SK-N-SH (cell line): ENCODE results near the gene OGG1. TPM values are rescaled to one million over a fixed set of nuclear protein-coding genes. Genes with fewer than 3 reads are reported as not detected.

Source experiments
- CTCF ChIA-PET: fragments of 300-600, 350-600 bp; formaldehyde crosslinking; extraction: SDS; loops from one replicate; lab custom pipeline; 2021; lab: Yijun Ruan, JAX
- POLR2A ChIA-PET: fragments of 350-600 bp; sonication (Branson Sonifier 250); formaldehyde crosslinking; extraction: SDS; loops from one replicate; lab custom pipeline; 2020; ENCODE audit warnings: antibody characterized with exemption, inconsistent platforms; lab: Yijun Ruan, JAX
- DNase-seq: peaks from one replicate; pipeline ENCODE4 v3.0.0; 2012
- H2AFZ ChIP-seq: fragments of 200-600 bp; sonication (generic); 2 replicates; pipeline ENCODE4 v1.8.1; 2016; ENCODE audit warnings: antibody characterized with exemption, mild to moderate bottlenecking, low read depth
- H3F3A ChIP-seq: fragments of 200-600 bp; sonication (generic); replicated peaks from 2 replicates; pipeline ENCODE3; 2016; ENCODE audit warnings: antibody characterized with exemption, mild to moderate bottlenecking; ENCODE audit not compliant: insufficient read depth
- H3K27ac ChIP-seq, 2 experiments: fragments of 200-500 bp in 1 of 2; fragments of 200-600 bp in 1 of 2; sonication (Bioruptor generic) in 1 of 2; sonication (generic), shearing (Covaris generic) in 1 of 2; 2 replicates each; pipeline versions ENCODE4 v1.5.1 to v1.6.1; 2014 to 2016; ENCODE audit warnings: low read depth in 2 of 2, inconsistent platforms in 1 of 2, low read length in 1 of 2, mild to moderate bottlenecking in 1 of 2, mixed read lengths in 1 of 2
- H3K27me3 ChIP-seq: fragments of 200-600 bp; sonication (generic), shearing (Covaris generic); 2 replicates; pipeline ENCODE4 v1.6.1; 2016; ENCODE audit warnings: mixed run types; ENCODE audit not compliant: insufficient read depth
- H3K36me3 ChIP-seq, 2 experiments: fragments of 200-500 bp in 1 of 2; fragments of 200-600 bp in 1 of 2; sonication (Bioruptor generic) in 1 of 2; sonication (generic) in 1 of 2; replicated peaks in 1 of 2; 2 replicates each; pipeline versions ENCODE3 to v1.5.1; 2014 to 2016; ENCODE audit warnings: low read length in 1 of 2, mild to moderate bottlenecking in 1 of 2; ENCODE audit not compliant: insufficient read depth in 2 of 2, control insufficient read depth in 1 of 2
- H3K4me1 ChIP-seq, 2 experiments: fragments of 200-500 bp in 1 of 2; fragments of 200-600 bp in 1 of 2; sonication (Bioruptor generic) in 1 of 2; sonication (generic), shearing (Covaris generic) in 1 of 2; 2 replicates each; pipeline versions ENCODE4 v1.5.1 to v1.6.1; 2014 to 2016; ENCODE audit warnings: low read depth in 1 of 2, low read length in 1 of 2, mixed run types in 1 of 2; ENCODE audit not compliant: insufficient read depth in 2 of 2, control insufficient read depth in 1 of 2
- H3K4me2 ChIP-seq: fragments of 200-600 bp; sonication (generic), shearing (Covaris generic); 2 replicates; pipeline ENCODE4 v1.6.1; 2017; ENCODE audit warnings: mixed run types
- H3K4me3 ChIP-seq, 2 experiments: fragments of 200-500 bp in 1 of 2; fragments of 200-600 bp in 1 of 2; sonication (Bioruptor generic) in 1 of 2; sonication (generic), shearing (Covaris generic) in 1 of 2; 2 replicates each; pipeline versions ENCODE4 v1.5.1 to v1.8.1; 2014 to 2016; ENCODE audit warnings: low read depth in 2 of 2, inconsistent platforms in 1 of 2, low read length in 1 of 2, mild to moderate bottlenecking in 1 of 2, mixed read lengths in 1 of 2, moderate library complexity in 1 of 2
- H3K79me2 ChIP-seq: fragments of 200-600 bp; sonication (generic); 2 replicates; pipeline ENCODE4 v1.8.1; 2017; ENCODE audit warnings: mild to moderate bottlenecking; ENCODE audit not compliant: insufficient read depth
- H3K9ac ChIP-seq: fragments of 200-600 bp; sonication (generic); 2 replicates; pipeline ENCODE4 v1.6.1; 2017; ENCODE audit warnings: mixed run types
- H3K9me2 ChIP-seq: fragments of 200-600 bp; sonication (generic); 2 replicates; pipeline ENCODE4 v1.6.1; 2017; ENCODE audit warnings: mixed run types
- H3K9me3 ChIP-seq: fragments of 200-600 bp; sonication (generic); 2 replicates; pipeline ENCODE4 v1.6.1; 2017; ENCODE audit warnings: mixed run types, mild to moderate bottlenecking, moderate library complexity
- H4K20me1 ChIP-seq: fragments of 200-600 bp; sonication (generic); 2 replicates; pipeline ENCODE4 v1.6.1; 2017; ENCODE audit warnings: mild to moderate bottlenecking, mixed run types; ENCODE audit not compliant: insufficient read depth
- CTCF ChIP-seq: fragments of 200-600 bp; sonication (generic); IDR thresholded peaks from 2 replicates; pipeline ENCODE4 v1.6.1; 2017; ENCODE audit warnings: antibody characterized with exemption, mild to moderate bottlenecking, moderate library complexity
- FOSL2 ChIP-seq: IDR thresholded peaks from 2 replicates; pipeline ENCODE4 v1.4.0; 2012; ENCODE audit warnings: low read depth, mild to moderate bottlenecking, moderate library complexity, borderline replicate concordance
- GABPA ChIP-seq: IDR thresholded peaks from 2 replicates; pipeline ENCODE4 v1.4.0; 2012; ENCODE audit warnings: low read depth, mild to moderate bottlenecking
- GATA2 ChIP-seq: sonication (generic); formaldehyde crosslinking; IDR thresholded peaks from 2 replicates; pipeline ENCODE4 v1.5.0; 2020; ENCODE audit warnings: mild to moderate bottlenecking, missing genetic modification reagents
- IRF3 ChIP-seq: fragments of 150-350 bp; IDR thresholded peaks from 2 replicates; pipeline ENCODE4 v1.6.1; 2016; ENCODE audit warnings: mild to moderate bottlenecking, low read depth, low read length
- NFIC ChIP-seq: IDR thresholded peaks from 2 replicates; pipeline ENCODE4 v1.4.0; 2012; ENCODE audit warnings: borderline replicate concordance
- NRF1 ChIP-seq: IDR thresholded peaks from 2 replicates; pipeline ENCODE4 v1.6.1; 2012; ENCODE audit warnings: low read depth, mild to moderate bottlenecking, low read length
- POLR2AphosphoS5 ChIP-seq: IDR thresholded peaks from 2 replicates; pipeline ENCODE4 v1.6.1; 2012; ENCODE audit warnings: low read depth, low read length
- RFX5 ChIP-seq: IDR thresholded peaks from 2 replicates; pipeline ENCODE4 v1.6.1; 2012; ENCODE audit warnings: mild to moderate bottlenecking, improper control_type of control experiment, low read length
- SMC3 ChIP-seq: IDR thresholded peaks from 2 replicates; pipeline ENCODE4 v1.6.1; 2012; ENCODE audit warnings: low read depth, low read length, improper control_type of control experiment
- TAF1 ChIP-seq: IDR thresholded peaks from 2 replicates; pipeline ENCODE4 v1.6.1; 2012; ENCODE audit warnings: low read depth, mild to moderate bottlenecking, low read length, moderate library complexity, borderline replicate concordance
- TCF12 ChIP-seq: IDR thresholded peaks from 2 replicates; pipeline ENCODE4 v1.4.0; 2012
- USF1 ChIP-seq: IDR thresholded peaks from 2 replicates; pipeline ENCODE4 v1.4.0; 2012; ENCODE audit warnings: low read depth, borderline replicate concordance
- USF2 ChIP-seq: fragments of 150-350 bp; IDR thresholded peaks from 2 replicates; pipeline ENCODE4 v1.6.1; 2017; ENCODE audit warnings: antibody characterized with exemption, low read length, low read depth, borderline replicate concordance
- ZBTB33 ChIP-seq: IDR thresholded peaks from 2 replicates; pipeline ENCODE4 v1.4.0; 2012; ENCODE audit warnings: low read depth, borderline replicate concordance
- WGBS: methylation state at CpG from one replicate; pipeline ENCODE4 v1.1.6; 2017; ENCODE audit warnings: low lambda C conversion rate; 5-methylcytosine and 5-hydroxymethylcytosine counted together
- polyA plus RNA-seq, 3 experiments: library from polyadenylated mRNA; depleted of rRNA; stranded (reverse); fragments of >200 nt; gene quantifications; 2 replicates each; pipeline ENCODE4 v1.2.3, GENCODE V29; 2012

Gene OGG1
- polyA plus RNA-seq, 1 of the 3 experiments (the other 2 are of a cell fraction), result 26.8 TPM

- TF ChIP-seq CTCF (no peak), TAF1 (no peak), USF2 (no peak), NFIC (no peak), ZBTB33 (no peak), RFX5 (no peak)
- CTCF ChIA-PET, result no interaction called here
Measured at GRCh38 chr3:9783954-9784353, 34.2 kb downstream of the OGG1 start.

GRCh38 chr3:9784965-9785364 is 35.2 kb downstream of the OGG1 start:
- H4K20me1 ChIP-seq, result no peaks in the 10 kb centered on the region
- peaks cover 3% of the 10 kb centered on the region for H3F3A ChIP-seq
- H3K9me2 ChIP-seq, result no peaks in the 10 kb centered on the region
- peaks cover 45 to 60% of the 10 kb centered on the region in 2 experiments for H3K36me3 ChIP-seq
- no peak overlapping the region for H3K27ac ChIP-seq
- H3K4me2 ChIP-seq, result no peak overlapping the region
- POLR2A ChIA-PET, result no interaction called here
- H3K9ac ChIP-seq, result no peak overlapping the region
- DNase-seq, result no peak
- H3K79me2 ChIP-seq, result no peaks in the 10 kb centered on the region
- H2AFZ ChIP-seq, result no peak overlapping the region
- TF ChIP-seq SMC3 (no peak), POLR2AphosphoS5 (no peak), IRF3 (no peak), GABPA (no peak), USF1 (no peak), NRF1 (no peak), GATA2 (CRISPR knock-in tag) (no peak), FOSL2 (no peak), TCF12 (no peak)
- no peaks in the 10 kb centered on the region for H3K9me3 ChIP-seq
- CTCF ChIA-PET, result interaction anchor here (0.9 to 1.0 kb wide), 2 partner anchors 14 to 56 kb away, joined by 3 read pairs; no protein-coding TSS in a partner anchor
- 94% methylated on average over 4 of the region's 4 CpGs for WGBS
- no peaks in the 10 kb centered on the region for H3K27me3 ChIP-seq
- no peaks in the 10 kb centered on the region; a peak in 1 of 4 replicates for H3K4me1 ChIP-seq
- H3K4me3 ChIP-seq, result no peak overlapping the region

More at GRCh38 chr3:9783954-9784353, 34.2 kb downstream of the OGG1 start:
- Histone ChIP-seq H3K9me3 (no peaks in the 10 kb centered on the region), H3K27me3 (no peaks in the 10 kb centered on the region), H3K9ac (no peak overlapping the region), H3F3A (peaks cover 3% of the 10 kb centered on the region), H3K9me2 (no peaks in the 10 kb centered on the region), H2AFZ (no peak overlapping the region), H4K20me1 (no peaks in the 10 kb centered on the region), H3K79me2 (no peaks in the 10 kb centered on the region), H3K36me3 (peaks cover 38 to 57% of the 10 kb centered on the region in 2 experiments), H3K4me2 (no peak overlapping the region), H3K4me3 (no peak overlapping the region), H3K4me1 (no peaks in the 10 kb centered on the region; a peak in 1 of 4 replicates), H3K27ac (no peak overlapping the region)
- 99% methylated on average over 12 of the region's 14 CpGs for WGBS
- no peak for DNase-seq
- POLR2A ChIA-PET, result interaction anchor here (1.1 kb wide), 1 partner anchor 8 kb away, joined by 3 read pairs; the partner anchor contains the start of genes ARPC4 and TADA3
